Keratinocyte (primary cell): ENCODE data around the gene PKP4. TPM values are rescaled to one million over a fixed set of nuclear protein-coding genes. Genes with fewer than 3 reads are reported as not detected.

Source experiments
- DNase-seq: peaks from one replicate; pipeline ENCODE4 v3.0.0-alpha.2; 2011; ENCODE audit warnings: low read depth, missing footprints, low spot score
- FAIRE-seq: peaks from 2 replicates; lab custom pipeline; 2011; peaks lifted over from hg19 to GRCh38; lab: Jason Lieb, UNC
- H2AFZ ChIP-seq: 2 replicates; pipeline ENCODE4 v1.6.0; 2012; ENCODE audit warnings: low read length, control low read depth, inconsistent platforms; ENCODE audit not compliant: control insufficient read depth
- H3K27ac ChIP-seq: 2 replicates; pipeline ENCODE4 v1.5.1; 2011; ENCODE audit warnings: low read length; ENCODE audit not compliant: control insufficient read depth, insufficient read depth
- H3K27me3 ChIP-seq: 3 replicates; pipeline ENCODE4 v1.6.0; 2011; ENCODE audit warnings: low read length; ENCODE audit not compliant: control insufficient read depth, insufficient read depth; ENCODE audit errors: extremely low read depth
- H3K36me3 ChIP-seq, 2 experiments: 2 replicates in 1 of 2; 3 replicates in 1 of 2; pipeline ENCODE4 v1.5.1; 2011; ENCODE audit warnings: low read length in 2 of 2, mild to moderate bottlenecking in 1 of 2; ENCODE audit not compliant: control insufficient read depth in 2 of 2, insufficient read depth in 2 of 2; ENCODE audit errors: extremely low read depth in 1 of 2
- H3K4me1 ChIP-seq: 3 replicates; pipeline ENCODE4 v1.5.1; 2011; ENCODE audit warnings: low read length; ENCODE audit not compliant: control insufficient read depth, insufficient read depth; ENCODE audit errors: extremely low read depth
- H3K4me2 ChIP-seq: 3 replicates; pipeline ENCODE4 v1.6.0; 2011; ENCODE audit warnings: low read depth, low read length; ENCODE audit not compliant: control insufficient read depth, insufficient read depth; ENCODE audit errors: extremely low read depth
- H3K4me3 ChIP-seq, 3 experiments: fragments of 200-600 bp in 1 of 3; sonication (generic) in 1 of 3; 2 replicates in 2 of 3; 3 replicates in 1 of 3; pipeline ENCODE4 v1.5.1; 2011 to 2016; ENCODE audit warnings: low read length in 3 of 3, mild to moderate bottlenecking in 3 of 3, control low read depth in 2 of 3, inconsistent platforms in 1 of 3, low read depth in 1 of 3, mixed read lengths in 1 of 3, mixed run types in 1 of 3, moderate library complexity in 1 of 3; ENCODE audit not compliant: control insufficient read depth in 2 of 3, insufficient read depth in 2 of 3; ENCODE audit errors: extremely low read depth in 1 of 3
- H3K79me2 ChIP-seq: 2 replicates; pipeline ENCODE4 v1.6.0; 2012; ENCODE audit warnings: low read length; ENCODE audit not compliant: control insufficient read depth, insufficient read depth
- H3K9ac ChIP-seq: 3 replicates; pipeline ENCODE4 v1.6.0; 2011; ENCODE audit warnings: low read length; ENCODE audit not compliant: control insufficient read depth, insufficient read depth; ENCODE audit errors: extremely low read depth
- H3K9me1 ChIP-seq: 3 replicates; pipeline ENCODE4 v1.6.0; 2011; ENCODE audit warnings: low read length; ENCODE audit not compliant: control insufficient read depth, insufficient read depth; ENCODE audit errors: extremely low read depth
- H3K9me3 ChIP-seq: 2 replicates; pipeline ENCODE4 v1.5.1; 2012; ENCODE audit warnings: low read depth, low read length; ENCODE audit not compliant: control insufficient read depth
- H4K20me1 ChIP-seq: 3 replicates; pipeline ENCODE4 v1.6.0; 2011; ENCODE audit warnings: low read length; ENCODE audit not compliant: control insufficient read depth, insufficient read depth; ENCODE audit errors: extremely low read depth
- EZH2 ChIP-seq: IDR thresholded peaks from one replicate; pipeline ENCODE4 v1.6.1; 2012; ENCODE audit warnings: inconsistent platforms, mild to moderate bottlenecking, low read length, moderate library complexity
- dilution Hi-C: fragments of 300-500 bp; cut with MboI; formaldehyde crosslinking; loops from one replicate; pipeline ENCODE4 v1.7.0; 2020; ENCODE audit warnings: low sequenced_read_pairs; ENCODE audit not compliant: extremely low pct_ligation_motif_present
- polyA plus RNA-seq, 5 experiments: library from polyadenylated mRNA; depleted of rRNA in 3 of 5; stranded (reverse) in 3 of 5; stranded (forward) in 1 of 5; unstranded in 1 of 5; fragments of >200 nt; gene quantifications; 1 replicate in 1 of 5; 2 replicates in 3 of 5; 3 replicates in 1 of 5; pipeline versions ENCODE4 v1.2.1 to v1.2.3, GENCODE V29; 2011 to 2012; ENCODE audit warnings: missing spikeins in 2 of 5, low read depth in 1 of 5, low replicate concordance in 1 of 5
- TF ChIP-seq, protein P1 (sequence below), 3 experiments: IDR thresholded peaks in 1 of 3; conservative IDR thresholded peaks in 1 of 3; optimal IDR thresholded peaks in 1 of 3; 2 replicates in 2 of 3; 3 replicates in 1 of 3; pipeline versions ENCODE3 to v1.5.1; 2011; ENCODE audit warnings: low read length in 3 of 3, mild to moderate bottlenecking in 3 of 3, moderate library complexity in 2 of 3, control low read depth in 1 of 3, inconsistent platforms in 1 of 3; ENCODE audit not compliant: insufficient read depth in 2 of 3; ENCODE audit errors: extremely low read depth in 1 of 3

Gene PKP4
- polyA plus RNA-seq, 1 donor (not counting 4 experiments of a cell fraction or from before 2014, with no cell fraction given): 43.8 TPM

DNA sequence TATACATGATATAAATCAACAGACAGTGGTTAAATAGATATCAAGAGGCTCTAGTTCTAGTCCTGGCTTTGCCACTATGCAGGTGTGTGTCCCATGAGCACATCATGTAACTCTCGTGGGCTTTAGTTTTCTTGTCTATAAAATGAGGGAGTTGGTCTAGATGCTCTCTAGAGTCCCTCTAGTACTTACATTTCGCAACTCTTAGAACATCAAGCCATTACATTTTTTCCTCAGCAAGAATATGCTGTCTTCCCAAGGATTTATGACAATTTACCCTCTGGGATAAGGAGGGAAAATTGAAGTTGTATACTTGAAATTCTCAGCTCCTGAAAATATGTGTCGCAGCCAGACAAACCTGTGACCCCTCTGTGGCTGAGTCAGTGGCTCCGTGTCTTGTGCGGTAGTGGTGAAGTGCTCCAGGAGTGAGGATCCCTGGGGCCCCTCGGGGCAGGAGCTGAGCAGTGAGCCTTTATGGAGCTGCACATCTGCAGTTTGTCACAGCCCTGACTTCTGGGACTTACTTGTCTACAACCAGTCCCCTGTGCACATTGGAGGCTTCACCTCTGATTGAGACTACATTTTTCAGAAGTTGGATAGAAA is 6.8 kb downstream of the PKP4 start:
- Histone ChIP-seq H3K79me2 (peaks cover 96% of the 10 kb centered on the region), H2AFZ (no peak overlapping the region), H3K4me3 (no peak overlapping the region), H3K4me1 (peaks cover 28% of the 10 kb centered on the region), H3K9me1 (no peaks in the 10 kb centered on the region), H3K36me3 (no peaks in the 10 kb centered on the region), H3K27me3 (no peaks in the 10 kb centered on the region), H4K20me1 (peaks cover 4% of the 10 kb centered on the region), H3K27ac (no peak overlapping the region), H3K9ac (no peak overlapping the region), H3K9me3 (no peaks in the 10 kb centered on the region), H3K4me2 (peak overlapping the region; percentile 22)
- FAIRE-seq: peak; percentile 9
- dilution Hi-C loops: no loop called here
- DNase-seq: no peak
- no peak for TF ChIP-seq EZH2
- TF ChIP-seq, protein P1, sequence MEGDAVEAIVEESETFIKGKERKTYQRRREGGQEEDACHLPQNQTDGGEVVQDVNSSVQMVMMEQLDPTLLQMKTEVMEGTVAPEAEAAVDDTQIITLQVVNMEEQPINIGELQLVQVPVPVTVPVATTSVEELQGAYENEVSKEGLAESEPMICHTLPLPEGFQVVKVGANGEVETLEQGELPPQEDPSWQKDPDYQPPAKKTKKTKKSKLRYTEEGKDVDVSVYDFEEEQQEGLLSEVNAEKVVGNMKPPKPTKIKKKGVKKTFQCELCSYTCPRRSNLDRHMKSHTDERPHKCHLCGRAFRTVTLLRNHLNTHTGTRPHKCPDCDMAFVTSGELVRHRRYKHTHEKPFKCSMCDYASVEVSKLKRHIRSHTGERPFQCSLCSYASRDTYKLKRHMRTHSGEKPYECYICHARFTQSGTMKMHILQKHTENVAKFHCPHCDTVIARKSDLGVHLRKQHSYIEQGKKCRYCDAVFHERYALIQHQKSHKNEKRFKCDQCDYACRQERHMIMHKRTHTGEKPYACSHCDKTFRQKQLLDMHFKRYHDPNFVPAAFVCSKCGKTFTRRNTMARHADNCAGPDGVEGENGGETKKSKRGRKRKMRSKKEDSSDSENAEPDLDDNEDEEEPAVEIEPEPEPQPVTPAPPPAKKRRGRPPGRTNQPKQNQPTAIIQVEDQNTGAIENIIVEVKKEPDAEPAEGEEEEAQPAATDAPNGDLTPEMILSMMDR (optimal IDR thresholded peaks at IDR 0.05 in 1 of 3, IDR thresholded peaks at IDR 0.05 in 1 of 3, conservative IDR thresholded peaks at IDR 0.05 in 1 of 3; ENCODE audit: extremely low read depth in 1 of 3, insufficient read depth in 2 of 3, low read length in 3 of 3): no peak

DNA sequence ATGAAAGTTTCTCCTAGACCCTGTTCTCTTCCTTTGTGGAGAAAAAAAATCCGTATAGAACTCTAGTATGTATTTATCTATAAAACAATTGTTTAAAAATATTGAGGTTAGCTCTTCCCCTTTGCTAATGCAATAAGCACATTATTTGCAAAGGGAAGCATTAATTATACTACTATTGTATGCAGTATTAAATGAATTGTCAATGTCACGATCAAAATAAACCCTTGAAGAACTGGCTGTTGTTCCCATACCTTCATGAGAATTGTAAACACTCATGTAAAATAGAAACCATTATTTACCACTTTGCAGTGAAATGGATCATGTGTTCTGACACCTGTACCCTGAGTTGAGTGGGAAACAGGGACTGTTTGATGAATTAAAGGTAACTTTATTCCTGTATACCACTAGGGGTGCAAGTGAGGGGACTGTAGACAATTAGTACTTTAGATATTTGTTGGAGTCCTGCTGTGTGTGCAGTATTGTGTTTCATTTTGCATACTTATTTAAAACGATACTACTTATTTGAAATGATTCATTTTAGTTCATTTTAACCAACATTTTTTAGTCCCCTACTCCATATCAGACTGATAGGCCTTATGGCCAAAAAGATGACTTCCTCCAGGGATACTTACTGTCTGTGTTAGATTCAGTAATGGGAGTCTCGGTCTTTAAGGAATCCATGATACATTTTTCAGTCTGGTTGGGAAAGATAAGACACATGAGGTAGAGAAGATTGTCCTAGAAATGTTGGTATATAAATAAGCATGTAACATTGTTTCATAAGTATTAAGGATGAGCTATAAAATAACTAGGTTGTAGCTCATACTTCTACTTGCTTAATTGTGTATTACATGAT is 7.9 kb downstream of the PKP4 start:
- no peaks in the 10 kb centered on the region for H3K9me3 ChIP-seq
- peaks cover 4% of the 10 kb centered on the region for H4K20me1 ChIP-seq
- DNase-seq: no peak
- H3K36me3 ChIP-seq: peaks cover 0 to 1% of the 10 kb centered on the region in 2 experiments
- peaks cover 20% of the 10 kb centered on the region for H3K4me1 ChIP-seq
- H3K9me1 ChIP-seq: peaks cover under 1% of the 10 kb centered on the region
- no peak overlapping the region for H3K4me3 ChIP-seq
- H3K79me2 ChIP-seq: peaks cover 92% of the 10 kb centered on the region
- H3K9ac ChIP-seq: no peak overlapping the region
- TF ChIP-seq, protein P1 (optimal IDR thresholded peaks at IDR 0.05 in 1 of 3, IDR thresholded peaks at IDR 0.05 in 1 of 3, conservative IDR thresholded peaks at IDR 0.05 in 1 of 3; ENCODE audit: extremely low read depth in 1 of 3, insufficient read depth in 2 of 3, low read length in 3 of 3): peak in 2 of 3 experiments; percentile 53 to 64
- TF ChIP-seq EZH2: no peak
- dilution Hi-C loops: no loop called here
- no peak overlapping the region for H3K27ac ChIP-seq
- H3K4me2 ChIP-seq: no peak overlapping the region
- no peak overlapping the region for H2AFZ ChIP-seq
- no peaks in the 10 kb centered on the region for H3K27me3 ChIP-seq
- no peak for FAIRE-seq
